Neural cell (in vitro differentiated cells): ENCODE results near the gene HGD. TPM values are rescaled to one million over a fixed set of nuclear protein-coding genes. Genes with fewer than 3 reads are reported as not detected.

Experiments used
- H2AFZ ChIP-seq: fragments of 200-600, 300-800 bp; sonication (generic), shearing (Covaris generic); 2 replicates; pipeline ENCODE4 v1.6.0; 2014; ENCODE audit warnings: low read depth, mild to moderate bottlenecking, antibody characterized with exemption, low read length, moderate library complexity
- H3F3A ChIP-seq: fragments of 200-600 bp; shearing (Covaris generic); 2 replicates; pipeline ENCODE4 v1.6.1; 2016; ENCODE audit warnings: mild to moderate bottlenecking, moderate library complexity, mixed read lengths, antibody characterized with exemption, low read length; ENCODE audit not compliant: insufficient read depth, poor library complexity, severe bottlenecking
- H3K27ac ChIP-seq: fragments of 200-600, 300-800 bp; sonication (generic), shearing (Covaris generic); 2 replicates; pipeline ENCODE4 v1.5.1; 2014; ENCODE audit warnings: mild to moderate bottlenecking, low read length, moderate library complexity
- H3K27me3 ChIP-seq: fragments of 300-800, 200-600 bp; sonication (generic), shearing (Covaris generic); 2 replicates; pipeline ENCODE4 v1.6.0; 2014; ENCODE audit warnings: mild to moderate bottlenecking, low read depth, low read length, moderate library complexity; ENCODE audit not compliant: insufficient read depth
- H3K36me3 ChIP-seq: fragments of 300-800, 200-600 bp; sonication (generic), shearing (Covaris generic); 2 replicates; pipeline ENCODE4 v1.5.1; 2014; ENCODE audit warnings: mild to moderate bottlenecking, antibody characterized with exemption, low read length, moderate library complexity; ENCODE audit not compliant: insufficient read depth
- H3K4me2 ChIP-seq: fragments of 300-800, 200-600 bp; sonication (generic), shearing (Covaris generic); 2 replicates; pipeline ENCODE4 v1.6.0; 2014; ENCODE audit warnings: mild to moderate bottlenecking, low read length
- H3K4me3 ChIP-seq: fragments of 300-800, 200-600 bp; sonication (generic), shearing (Covaris generic); 2 replicates; pipeline ENCODE4 v1.5.1; 2014; ENCODE audit warnings: mild to moderate bottlenecking, low read length, moderate library complexity
- H3K79me2 ChIP-seq: fragments of 200-600 bp; shearing (Covaris generic); replicated peaks from 2 replicates; pipeline ENCODE4 v1.6.0; 2014; ENCODE audit warnings: mild to moderate bottlenecking, low read length, moderate library complexity; ENCODE audit not compliant: insufficient read depth
- H3K9ac ChIP-seq: fragments of 300-800, 200-600 bp; sonication (generic), shearing (Covaris generic); 2 replicates; pipeline ENCODE4 v1.6.1; 2016; ENCODE audit warnings: mild to moderate bottlenecking, low read length, mixed read lengths
- H3K9me2 ChIP-seq: fragments of 200-600 bp; shearing (Covaris generic); 2 replicates; pipeline ENCODE4 v1.6.1; 2016; ENCODE audit warnings: mild to moderate bottlenecking, low read length, mixed read lengths; ENCODE audit not compliant: insufficient read depth
- H3K9me3 ChIP-seq: fragments of 200-600, 300-800 bp; sonication (generic), shearing (Covaris generic); 2 replicates; pipeline ENCODE4 v1.6.1; 2016; ENCODE audit warnings: mild to moderate bottlenecking, mixed run types, low read length, moderate library complexity, mixed read lengths
- H4K20me1 ChIP-seq: fragments of 200-600 bp; shearing (Covaris generic); 2 replicates; pipeline ENCODE4 v1.6.1; 2016; ENCODE audit warnings: mild to moderate bottlenecking, mixed run types; ENCODE audit not compliant: insufficient read depth
- CTCF ChIP-seq: fragments of 450-650 bp; IDR thresholded peaks from 2 replicates; pipeline ENCODE4 v1.5.1; 2014; ENCODE audit warnings: antibody characterized with exemption, mild to moderate bottlenecking, moderate library complexity; ENCODE audit not compliant: poor library complexity, severe bottlenecking
- EP300 ChIP-seq: fragments of 450-650 bp; conservative IDR thresholded peaks from 2 replicates; pipeline ENCODE4 v1.6.1; 2014; ENCODE audit warnings: antibody characterized with exemption, mild to moderate bottlenecking, moderate library complexity; ENCODE audit not compliant: poor library complexity, severe bottlenecking
- EZH2 ChIP-seq: fragments of 200-600, 300-800 bp; shearing (Covaris generic), sonication (generic); IDR thresholded peaks from 2 replicates; pipeline ENCODE4 v1.6.1; 2014; ENCODE audit warnings: antibody characterized with exemption, low read length, borderline replicate concordance, mild to moderate bottlenecking; ENCODE audit not compliant: insufficient read depth, poor library complexity, severe bottlenecking
- MXI1 ChIP-seq: fragments of 450-650 bp; conservative IDR thresholded peaks from 2 replicates; pipeline ENCODE4 v1.6.1; 2014; ENCODE audit warnings: antibody characterized with exemption, mild to moderate bottlenecking; ENCODE audit not compliant: poor library complexity, severe bottlenecking
- POLR2AphosphoS5 ChIP-seq: IDR thresholded peaks from 2 replicates; pipeline ENCODE4 v1.6.1; 2012
- RAD21 ChIP-seq: fragments of 450-650 bp; conservative IDR thresholded peaks from 2 replicates; pipeline ENCODE4 v1.6.1; 2014; ENCODE audit warnings: antibody characterized with exemption, mild to moderate bottlenecking, moderate library complexity
- REST ChIP-seq: IDR thresholded peaks from 2 replicates; pipeline ENCODE4 v1.6.1; 2012; ENCODE audit warnings: borderline replicate concordance
- SMC3 ChIP-seq: fragments of 450-650 bp; conservative IDR thresholded peaks from 2 replicates; pipeline ENCODE4 v1.6.1; 2014; ENCODE audit warnings: antibody characterized with exemption, mild to moderate bottlenecking, moderate library complexity; ENCODE audit not compliant: poor library complexity
- TAF1 ChIP-seq: IDR thresholded peaks from 2 replicates; pipeline ENCODE4 v1.6.1; 2012; ENCODE audit warnings: low read depth
- polyA plus RNA-seq: library from polyadenylated mRNA; depleted of rRNA; stranded (reverse); fragments of >200 nt; gene quantifications from 2 replicates; pipeline ENCODE4 v1.2.3, GENCODE V29; 2014

The HGD gene
- polyA plus RNA-seq, 1 donor from 2014 or later, result not detected

GRCh38 chr3:120678984-120679383 is 3.1 kb downstream of the HGD start:
- Histone ChIP-seq H3K4me2 (no peak overlapping the region), H3K9ac (no peak overlapping the region)

GRCh38 chr3:120678331-120678947 is 3.6 kb downstream of the HGD start:
- Histone ChIP-seq H3K4me2 (no peak overlapping the region), H3K9me2 (no peaks in the 10 kb centered on the region), H3K27me3 (no peaks in the 10 kb centered on the region), H3K9ac (no peak overlapping the region), H4K20me1 (no peaks in the 10 kb centered on the region), H2AFZ (no peak overlapping the region), H3K79me2 (no peaks in the 10 kb centered on the region), H3K4me3 (no peak overlapping the region), H3F3A (no peaks in the 10 kb centered on the region), H3K36me3 (no peaks in the 10 kb centered on the region), H3K27ac (no peak overlapping the region), H3K9me3 (no peaks in the 10 kb centered on the region)
- TF ChIP-seq EP300 (no peak), SMC3 (no peak), REST (no peak), CTCF (no peak), TAF1 (no peak), RAD21 (no peak)

More at GRCh38 chr3:120678984-120679383, 3.1 kb downstream of the HGD start:
- H3F3A ChIP-seq, result no peaks in the 10 kb centered on the region
- no peaks in the 10 kb centered on the region for H3K9me2 ChIP-seq
- H2AFZ ChIP-seq, result no peak overlapping the region
- H3K9me3 ChIP-seq, result no peaks in the 10 kb centered on the region
- H3K79me2 ChIP-seq, result no peaks in the 10 kb centered on the region
- no peak overlapping the region for H3K27ac ChIP-seq
- H4K20me1 ChIP-seq, result no peaks in the 10 kb centered on the region
- no peaks in the 10 kb centered on the region for H3K27me3 ChIP-seq
- no peaks in the 10 kb centered on the region for H3K36me3 ChIP-seq
- TF ChIP-seq SMC3, result no peak
- no peak for TF ChIP-seq MXI1
- TF ChIP-seq CTCF, result no peak
- TF ChIP-seq TAF1, result no peak
- TF ChIP-seq POLR2AphosphoS5, result no peak
- TF ChIP-seq EZH2, result no peak
- no peak for TF ChIP-seq EP300
- no peak for TF ChIP-seq RAD21
- no peak for TF ChIP-seq REST
- H3K4me3 ChIP-seq, result no peak overlapping the region
